ENCODE measurements around the gene FAM117B.
"Not testable (repeated sequence)": the region's sequence is repeated elsewhere in the genome, so short reads cannot be mapped to it uniquely, and the experiment has no call there.

Gene FAM117B

DNA sequence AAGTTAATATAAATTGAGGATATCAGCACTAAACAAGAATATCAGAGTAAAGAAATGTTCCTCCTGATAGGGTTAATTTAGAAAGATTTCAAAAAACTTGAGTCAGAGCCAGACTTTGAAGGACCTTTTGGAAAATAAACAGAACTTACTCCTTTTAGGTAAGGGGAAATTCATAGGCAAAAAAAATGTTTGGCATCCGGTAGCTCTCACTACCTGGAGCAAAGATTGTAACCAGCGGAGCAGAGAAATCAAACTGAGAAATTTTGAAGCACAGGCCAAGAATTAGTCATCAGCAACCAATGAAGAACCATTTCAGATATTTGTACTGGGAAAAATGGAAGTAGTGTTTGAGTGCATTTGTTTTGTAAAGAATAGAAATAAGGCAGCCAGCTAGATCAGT, 123.8 kb downstream of the FAM117B start:
- DNase-seq (ENCODE audit: low read depth in 2 of 2), result no peak

- DNase-seq (ENCODE audit: low read depth in 2 of 2), result no peak
Observed at GRCh38 chr2:202760848-202761247, 126.1 kb downstream of the FAM117B start.

DNA sequence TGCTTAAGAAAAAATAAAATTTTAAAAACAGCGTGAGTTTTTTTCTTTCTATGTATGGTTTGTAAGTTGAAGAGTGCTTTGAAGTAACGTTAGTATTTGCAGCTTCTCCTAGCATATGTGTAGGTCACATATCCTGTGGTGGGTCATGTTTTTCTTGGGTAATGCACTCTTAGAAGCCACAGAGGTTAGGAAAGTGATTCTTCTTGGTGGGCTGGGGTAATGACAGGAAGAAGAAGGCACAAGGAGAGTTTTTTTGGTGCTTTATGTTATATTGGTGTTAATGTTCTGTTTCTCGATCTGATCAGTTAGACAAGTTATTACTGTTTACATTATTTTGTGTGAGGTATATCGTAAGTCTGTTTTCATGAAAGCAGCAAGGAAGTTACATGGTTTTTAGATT, 127.8 kb downstream of the FAM117B start:
- DNase-seq (ENCODE audit: low read depth in 2 of 2), result no peak

- DNase-seq (ENCODE audit: low read depth in 2 of 2), result no peak
Observed at GRCh38 chr2:202763916-202764315, 129.1 kb downstream of the FAM117B start.

DNA sequence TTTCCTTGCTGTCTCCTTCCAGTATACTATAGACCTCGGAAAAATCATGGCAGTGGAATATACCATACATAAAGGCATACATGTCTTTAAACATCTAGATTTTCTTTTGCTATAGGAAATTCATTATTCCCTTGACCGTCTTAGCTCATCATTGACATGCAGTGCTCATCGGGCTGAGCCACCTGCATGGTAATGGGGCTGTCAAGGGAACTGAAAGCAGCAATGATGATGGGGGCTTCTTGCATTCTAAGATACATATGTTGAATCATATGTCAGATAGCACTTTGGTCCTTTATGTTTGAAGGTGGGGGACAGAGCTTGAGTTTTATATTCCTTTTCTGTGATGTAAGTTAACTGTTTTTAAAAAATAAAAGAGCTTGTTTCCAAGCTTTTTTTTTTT, 130.2 kb downstream of the FAM117B start:
- DNase-seq (ENCODE audit: low read depth in 2 of 2), result no peak

- DNase-seq (ENCODE audit: low read depth in 2 of 2), result no peak
Observed at GRCh38 chr2:202765436-202765835, 130.7 kb downstream of the FAM117B start.

DNA sequence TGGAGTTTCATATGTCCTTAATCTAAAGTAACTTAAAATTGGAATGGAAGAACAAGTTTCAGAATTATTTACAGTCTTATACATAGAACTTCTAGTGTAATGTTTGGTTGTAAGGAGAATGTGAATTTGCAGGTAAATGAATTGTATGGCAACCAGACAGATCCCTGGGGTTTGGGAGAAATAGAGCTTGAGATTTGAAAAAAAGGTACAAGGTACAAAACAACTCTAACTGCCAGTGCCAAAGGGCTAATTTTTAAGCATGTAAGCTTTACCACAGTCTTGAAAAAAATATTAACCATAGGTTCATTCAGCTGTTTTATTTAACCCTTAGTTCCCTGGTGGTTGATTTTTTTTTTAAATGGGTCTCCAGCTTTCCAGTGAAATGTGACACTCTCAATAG, 133.5 kb downstream of the FAM117B start:
- DNase-seq (ENCODE audit: low read depth in 2 of 2), result no peak

DNA sequence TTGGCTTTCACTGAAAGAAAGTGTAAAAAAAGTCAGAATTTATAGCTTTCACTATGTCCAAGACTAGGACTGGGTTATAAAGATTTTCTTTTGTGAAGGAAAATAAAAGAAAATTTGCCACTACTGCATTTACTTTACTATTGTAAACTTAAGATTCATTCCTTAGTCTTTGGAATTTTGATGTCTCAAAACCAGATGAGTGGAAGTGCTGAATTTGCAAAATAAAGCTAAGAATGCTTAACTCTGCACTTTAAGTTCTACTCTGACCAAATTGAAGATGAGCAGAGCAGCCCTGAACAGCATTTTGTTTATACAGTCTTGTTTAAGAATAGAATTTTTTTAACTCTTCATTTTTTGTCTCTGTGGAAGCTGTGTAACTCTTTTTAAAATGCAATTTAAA, 134.4 kb downstream of the FAM117B start:
- DNase-seq (ENCODE audit: low read depth in 2 of 2), result no peak

- DNase-seq (ENCODE audit: low read depth in 2 of 2), result no peak
Observed at GRCh38 chr2:202771336-202771735, 136.6 kb downstream of the FAM117B start.

DNA sequence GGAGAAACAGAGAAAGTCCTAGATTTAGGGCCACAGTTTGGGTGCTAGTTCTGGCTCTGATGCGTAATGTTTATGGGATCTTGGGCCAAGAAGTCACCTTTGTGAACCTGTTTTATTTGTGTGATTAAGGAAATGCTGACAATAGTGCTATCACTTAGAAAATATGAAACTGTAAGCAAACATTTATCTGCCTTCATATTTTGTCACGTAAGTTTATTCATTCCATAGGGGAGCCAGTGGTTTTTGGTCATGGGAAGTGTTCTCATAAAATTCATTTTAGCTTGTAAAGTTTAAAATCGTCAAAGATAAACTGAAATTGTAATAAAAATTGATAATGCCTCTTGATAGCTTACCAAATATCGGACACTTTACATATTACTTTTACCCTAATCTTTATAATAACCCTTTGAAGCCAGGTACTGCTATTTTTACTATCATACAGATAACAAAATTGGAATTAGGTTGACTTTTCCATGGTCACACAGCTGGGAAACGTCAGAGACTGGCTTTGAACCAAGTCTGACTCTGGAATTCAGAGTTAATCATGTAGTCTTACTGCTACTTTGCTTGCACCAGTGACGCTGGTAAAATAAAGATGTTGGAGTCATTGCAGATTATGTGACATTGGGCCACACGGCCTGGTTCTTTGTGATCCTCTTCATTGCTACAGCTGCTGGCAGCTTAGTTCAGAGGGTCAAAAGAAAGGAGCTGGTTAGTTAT, 137.1 kb downstream of the FAM117B start:
- DNase-seq (ENCODE audit: low read depth in 2 of 2), result no peak

- no peak for DNase-seq (ENCODE audit: low read depth in 2 of 2)
Observed at GRCh38 chr2:202773301-202773973, 138.7 kb downstream of the FAM117B start.

DNA sequence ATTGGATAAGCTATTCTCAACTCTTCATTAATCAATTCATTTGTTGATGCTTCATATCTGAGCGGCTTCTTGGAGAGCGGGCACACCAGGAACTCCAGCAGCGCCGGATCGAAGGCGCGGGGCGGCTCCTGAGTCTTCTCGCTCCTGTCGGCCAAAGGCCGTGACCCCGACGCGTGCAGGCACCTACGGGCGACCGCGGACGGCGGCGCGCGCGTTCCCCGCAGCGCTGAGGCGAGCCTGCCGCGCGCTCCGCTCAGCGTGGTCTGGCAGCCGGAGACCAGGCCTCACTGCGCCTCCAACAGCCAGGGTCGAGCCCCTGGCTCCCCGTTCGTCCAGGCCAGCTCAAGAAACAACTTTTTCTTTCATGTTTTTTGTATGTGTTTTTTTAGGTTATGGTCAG, 139.3 kb downstream of the FAM117B start:
- no peak for DNase-seq (ENCODE audit: low read depth in 2 of 2)

DNA sequence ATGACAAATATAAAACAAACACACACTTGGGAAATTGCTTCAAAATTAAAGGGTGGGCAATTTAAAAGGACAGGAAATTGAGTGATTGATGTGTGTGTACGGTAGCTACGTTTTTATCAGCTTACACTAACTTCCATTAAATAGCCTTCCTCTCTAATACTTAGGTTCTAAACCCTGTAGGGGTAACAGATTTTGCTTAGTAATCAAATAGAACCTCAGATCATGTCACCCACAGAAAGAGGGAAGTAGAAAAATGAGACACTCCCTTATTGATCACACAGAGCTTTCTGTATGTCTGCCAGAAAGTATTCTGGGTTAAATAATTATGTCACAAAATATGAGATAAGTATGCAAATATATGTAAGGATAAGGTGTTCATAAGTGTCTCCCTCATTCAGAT, 143.4 kb downstream of the FAM117B start:
- no peak for DNase-seq (ENCODE audit: low read depth in 2 of 2)

DNA sequence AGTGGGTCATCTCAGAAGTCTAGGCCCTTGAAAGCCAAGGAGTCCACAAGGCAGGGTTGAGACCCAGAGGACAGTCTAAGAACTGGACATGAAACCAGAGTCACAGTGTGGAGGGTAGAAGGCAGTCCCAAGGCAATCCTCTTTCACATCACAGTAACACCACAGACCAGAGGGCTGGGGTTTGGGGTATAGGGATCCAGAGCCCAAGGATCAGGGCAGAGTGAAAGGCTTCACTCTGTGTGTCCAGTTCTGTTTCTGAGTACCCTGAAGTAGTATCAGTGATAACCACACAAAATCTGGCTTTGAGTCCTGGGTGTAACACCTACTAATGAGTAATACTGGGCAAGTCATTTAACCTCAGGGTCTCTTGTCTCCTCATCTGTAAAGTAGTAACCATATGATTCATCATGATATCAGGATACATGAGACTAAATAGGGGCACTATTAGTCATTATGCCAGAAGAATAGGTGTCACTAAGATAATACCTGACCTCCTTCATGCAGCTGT, 145.8 kb downstream of the FAM117B start:
- no peak for DNase-seq (ENCODE audit: low read depth in 2 of 2)

GRCh38 chr2:202782940-202783558, 148.3 kb downstream of the FAM117B start:
- no peak for DNase-seq (ENCODE audit: low read depth in 2 of 2)

- DNase-seq (ENCODE audit: low read depth in 2 of 2), result no peak
Observed at GRCh38 chr2:202786842-202787241, 152.1 kb downstream of the FAM117B start.

DNA sequence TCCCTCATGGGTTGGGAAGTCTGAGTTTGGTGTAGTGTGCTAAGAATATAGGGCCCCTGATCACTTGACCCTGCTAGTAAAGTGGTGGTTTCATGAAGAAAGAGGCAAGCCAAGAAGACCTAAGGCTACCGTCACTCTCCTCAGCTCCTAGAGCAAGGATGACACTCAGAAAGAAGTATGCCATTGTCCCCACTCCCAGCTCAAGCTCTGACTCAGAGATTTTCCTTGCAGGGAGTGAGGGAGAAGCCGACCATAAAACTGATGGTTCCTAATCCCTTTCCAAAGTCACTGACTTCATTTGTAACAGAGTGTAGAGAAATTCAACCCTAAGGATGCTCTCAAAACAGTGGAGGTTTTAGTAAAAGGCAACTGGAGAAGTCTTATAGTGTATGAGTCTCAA, 155.9 kb downstream of the FAM117B start:
- no peak for DNase-seq (ENCODE audit: low read depth in 2 of 2)

- DNase-seq (ENCODE audit: low read depth in 2 of 2), result no peak
Observed at GRCh38 chr2:202797944-202798343, 163.2 kb downstream of the FAM117B start.

GRCh38 chr2:202805911-202806310, 171.1 kb downstream of the FAM117B start:
- not testable (repeated sequence) for DNase-seq (ENCODE audit: low read depth in 2 of 2)

DNA sequence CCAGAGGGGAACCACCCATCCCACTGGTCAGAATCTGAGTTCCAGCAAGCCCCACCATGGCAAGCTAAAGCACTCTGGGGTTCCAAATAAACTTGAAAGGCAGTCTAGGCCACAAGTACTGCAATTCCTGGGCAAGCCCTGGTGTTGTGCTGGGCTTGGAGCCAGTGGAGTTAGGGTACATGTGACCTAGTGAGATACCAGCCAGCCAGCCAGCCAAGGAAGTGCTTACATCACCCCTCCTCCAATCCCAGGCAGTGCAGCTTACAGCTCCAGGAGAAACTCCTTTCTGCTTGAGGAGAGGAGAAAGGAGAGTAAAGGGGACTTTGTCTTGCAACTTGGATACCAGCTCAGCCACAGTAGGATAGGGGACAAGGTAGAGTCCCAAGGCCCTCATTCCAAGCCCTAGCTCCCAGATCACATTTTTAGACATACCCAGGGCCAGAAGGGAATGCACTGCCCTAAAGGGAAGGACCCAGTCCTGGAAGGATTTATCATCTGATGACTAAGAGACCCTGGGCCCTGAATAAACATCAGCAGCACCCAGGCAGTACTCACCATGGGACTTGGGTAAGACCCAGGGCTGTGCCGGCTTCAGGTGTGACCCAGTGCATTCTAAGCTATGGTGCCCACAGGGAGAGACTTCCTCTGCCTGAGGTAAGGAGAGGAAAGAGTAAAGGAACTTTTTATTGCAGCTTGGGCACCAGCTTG, 172.8 kb downstream of the FAM117B start:
- not testable (repeated sequence) for DNase-seq (ENCODE audit: low read depth in 2 of 2)

- no peak for DNase-seq (ENCODE audit: low read depth in 2 of 2)
Observed at GRCh38 chr2:202808754-202809153, 174.0 kb downstream of the FAM117B start.

GRCh38 chr2:202813387-202813786, 178.6 kb downstream of the FAM117B start:
- no peak for DNase-seq (ENCODE audit: low read depth in 2 of 2)
